ENCODE measurements around the gene VPS51. TPM values are rescaled to one million over a fixed set of nuclear protein-coding genes. Genes with fewer than 3 reads are reported as not detected.

The VPS51 gene
- total and polyA plus RNA-seq, 9 of the 15 experiments (the other 6 are each of a cell fraction or from before 2014, with no cell fraction given) = 1.8 to 143 (median 46.8) TPM

- no peak for TF ChIP-seq BCOR (IDR thresholded peaks at IDR 0.05)
- TF ChIP-seq PREB (CRISPR knock-in tag; IDR thresholded peaks at IDR 0.05) = no peak
- TF ChIP-seq CTBP1 (IDR thresholded peaks at IDR 0.05; ENCODE audit: borderline replicate concordance) = peak; percentile 63; the same call in 1 of the 2 replicates
- 0 out of 2 replicates have a peak, but pooled peaks have one; percentile 33 for TF ChIP-seq NFATC3 (IDR thresholded peaks at IDR 0.05)
- TF ChIP-seq RAD51 (IDR thresholded peaks at IDR 0.05; ENCODE audit: borderline replicate concordance, low read depth) = no peak
- no peak for TF ChIP-seq RFX7 (CRISPR knock-in tag; IDR thresholded peaks at IDR 0.05)
- peak in 1 of 2 experiments; percentile 86; a peak in 3 of 4 replicates for TF ChIP-seq SRF (CRISPR knock-in tag; IDR thresholded peaks at IDR 0.05)
- no peak for TF ChIP-seq ZNF778 (CRISPR knock-in tag; IDR thresholded peaks at IDR 0.05)
- TF ChIP-seq SMARCC2 (IDR thresholded peaks at IDR 0.05; ENCODE audit: low read depth) = no peak
- TF ChIP-seq ZNF696 (CRISPR knock-in tag; conservative IDR thresholded peaks at IDR 0.05) = no peak
- no peak for TF ChIP-seq ZC3H11A (IDR thresholded peaks at IDR 0.05; ENCODE audit: low read depth, low read length)
- TF ChIP-seq TCFL5 (CRISPR knock-in tag; conservative IDR thresholded peaks at IDR 0.05) = no peak
- TF ChIP-seq EWSR1 (IDR thresholded peaks at IDR 0.05; ENCODE audit: borderline replicate concordance, low read depth, partially characterized antibody) = no peak
- peak; percentile 69; the same call in 1 of the 2 replicates for TF ChIP-seq ELF2 (CRISPR knock-in tag; IDR thresholded peaks at IDR 0.05)
- TF ChIP-seq KLF13 (tag; IDR thresholded peaks at IDR 0.05; ENCODE audit: borderline replicate concordance, low read depth) = no peak
- no peak for TF ChIP-seq ZNF146 (CRISPR knock-in tag; IDR thresholded peaks at IDR 0.05; ENCODE audit: unreplicated experiment)
- 0 out of 2 replicates have a peak, but pooled peaks have one; percentile 10 for TF ChIP-seq TAL1 (IDR thresholded peaks at IDR 0.05)
- no peak for TF ChIP-seq ZKSCAN3 (CRISPR knock-in tag; IDR thresholded peaks at IDR 0.05)
- peak; percentile 85 for TF ChIP-seq NR3C1 (CRISPR knock-in tag; IDR thresholded peaks at IDR 0.05)
- peak; percentile 96 for TF ChIP-seq MTA1 (IDR thresholded peaks at IDR 0.05; ENCODE audit: borderline replicate concordance)
- no peak for TF ChIP-seq ATF6 (CRISPR knock-in tag; IDR thresholded peaks at IDR 0.05)
- TF ChIP-seq ZNF79 (CRISPR knock-in tag; IDR thresholded peaks at IDR 0.05; ENCODE audit: low read depth) = no peak
- peak; percentile 86 for TF ChIP-seq RBBP5 (IDR thresholded peaks at IDR 0.05; ENCODE audit: borderline replicate concordance, insufficient read depth, low read length, poor library complexity, severe bottlenecking)
- TF ChIP-seq NCOA6 (IDR thresholded peaks at IDR 0.05) = no peak
- no peak for TF ChIP-seq TFE3 (CRISPR knock-in tag; IDR thresholded peaks at IDR 0.05)
Measured at GRCh38 chr11:65117206-65118096, 21.4 kb downstream of the VPS51 start, which contains the start of gene ZNHIT2 (continued).

All from K562 (cell line).